Activated naive CD8-positive, alpha-beta T cell treated with anti-CD3 and anti-CD28 coated beads, Interleukin-2, amount 50 U/mL, for 16 hours (primary cell): Measurements from ENCODE around the gene CAPZB.

Source experiments
- DNase-seq: peaks from one replicate; pipeline ENCODE4 v3.0.0-alpha.2; 2020; ENCODE audit warnings: low read depth, low spot score

CAPZB gene

DNA sequence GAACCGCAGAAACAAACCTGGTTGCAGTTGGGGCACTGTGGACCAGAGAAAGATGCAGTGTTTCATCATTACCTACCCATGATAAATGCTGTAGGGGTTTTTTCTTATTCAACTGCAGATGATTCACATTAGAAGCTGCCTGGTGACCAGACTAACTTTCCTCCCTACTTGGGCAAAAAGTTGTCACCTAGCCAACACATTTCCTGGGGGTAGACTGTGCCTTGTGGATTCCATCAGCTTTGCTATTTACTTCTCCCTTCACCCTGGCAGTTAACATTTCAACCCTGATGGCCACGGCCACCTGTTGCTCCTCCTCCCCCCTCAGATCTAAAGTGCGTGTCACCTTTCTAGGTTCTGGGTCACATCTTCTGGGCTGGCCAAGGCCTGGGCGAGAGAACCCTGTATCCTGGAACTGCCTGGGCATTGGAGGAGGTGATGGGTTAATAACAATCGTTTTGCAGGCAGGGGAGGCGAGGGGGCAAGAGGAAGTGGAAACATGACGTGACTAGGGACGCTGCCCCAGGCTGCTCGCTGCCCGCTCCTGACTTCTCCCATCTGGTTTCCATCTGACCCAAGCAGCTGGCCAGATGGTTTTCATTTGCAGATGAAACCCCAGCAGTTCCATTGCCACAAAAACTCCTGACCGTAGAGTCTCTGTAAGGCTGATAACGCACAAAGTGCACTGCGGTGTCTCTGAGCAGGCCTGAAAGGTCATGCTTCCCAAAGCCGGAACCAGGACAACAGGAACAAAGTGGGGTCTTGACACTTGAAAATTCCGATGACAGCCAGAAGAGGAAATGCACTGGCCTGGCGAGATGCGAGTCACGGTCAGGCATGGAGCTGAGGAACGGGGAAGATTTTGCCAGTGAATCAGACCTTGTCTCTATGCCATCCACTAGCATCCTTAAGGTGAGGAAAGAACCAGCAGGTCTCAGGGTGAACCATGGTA is 36.6 kb downstream of the CAPZB start:
- no peak for DNase-seq

DNA sequence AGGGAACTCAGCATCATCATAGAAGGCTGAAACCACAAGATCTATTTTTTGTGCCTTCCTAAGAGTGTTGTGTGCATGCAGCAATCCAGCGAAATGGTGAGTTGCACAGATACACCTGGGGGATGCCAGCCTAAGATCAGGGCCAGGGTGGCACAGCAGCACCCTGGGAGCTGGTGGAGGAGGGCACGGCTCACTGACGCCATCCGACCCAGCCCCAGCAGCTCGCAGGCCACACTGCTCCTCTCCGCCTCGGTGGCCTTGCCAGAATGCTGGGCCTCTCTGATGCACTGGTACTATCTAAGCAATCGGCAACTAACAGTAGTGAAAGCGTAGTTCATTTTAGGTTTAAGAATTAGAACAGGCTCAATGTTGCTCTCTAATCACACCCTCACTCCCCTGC is 37.8 kb downstream of the CAPZB start:
- no peak for DNase-seq

DNA sequence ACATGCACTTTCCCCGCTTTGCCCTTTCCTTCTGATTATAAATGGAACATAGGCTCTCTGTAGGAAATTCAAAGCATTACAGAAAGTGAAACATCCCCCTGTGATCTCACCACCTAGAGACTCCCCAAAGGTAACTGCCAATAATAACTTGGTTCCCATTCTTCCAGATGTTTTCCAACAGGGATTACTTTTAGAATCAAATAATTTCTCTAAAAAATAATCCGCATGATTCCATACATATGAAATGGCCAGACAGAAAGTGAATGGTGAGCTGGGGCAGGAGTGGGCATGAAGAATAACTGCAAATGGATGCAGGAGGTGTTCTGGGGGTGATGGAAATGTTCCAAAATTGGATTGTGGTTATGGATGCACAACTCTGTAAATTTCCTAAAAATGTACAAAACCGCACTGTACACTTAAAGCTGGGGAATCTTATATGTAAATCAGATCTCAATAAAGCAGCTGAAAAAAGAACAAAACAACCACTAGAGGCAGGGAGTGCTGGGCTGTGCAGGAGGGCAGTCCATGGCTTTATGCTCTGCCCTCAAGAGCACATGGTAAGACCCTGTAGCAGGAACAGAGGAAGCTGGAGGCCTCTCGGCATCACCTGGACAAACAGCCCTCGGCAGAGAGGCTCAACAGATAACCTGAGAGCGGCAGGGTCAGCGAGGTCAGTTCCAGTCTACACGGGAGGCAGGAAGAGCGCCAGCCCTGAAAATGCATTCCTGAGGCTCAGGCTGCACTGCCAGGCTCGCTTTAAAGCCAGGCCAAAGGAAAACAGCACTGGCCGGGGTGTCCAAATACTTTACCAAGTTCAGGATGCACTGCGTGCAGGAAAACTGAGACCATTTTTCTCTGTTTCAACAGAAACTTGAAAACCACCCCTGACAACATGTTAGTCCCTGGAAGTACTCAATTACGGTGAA is 39.7 kb downstream of the CAPZB start:
- no peak for DNase-seq

DNA sequence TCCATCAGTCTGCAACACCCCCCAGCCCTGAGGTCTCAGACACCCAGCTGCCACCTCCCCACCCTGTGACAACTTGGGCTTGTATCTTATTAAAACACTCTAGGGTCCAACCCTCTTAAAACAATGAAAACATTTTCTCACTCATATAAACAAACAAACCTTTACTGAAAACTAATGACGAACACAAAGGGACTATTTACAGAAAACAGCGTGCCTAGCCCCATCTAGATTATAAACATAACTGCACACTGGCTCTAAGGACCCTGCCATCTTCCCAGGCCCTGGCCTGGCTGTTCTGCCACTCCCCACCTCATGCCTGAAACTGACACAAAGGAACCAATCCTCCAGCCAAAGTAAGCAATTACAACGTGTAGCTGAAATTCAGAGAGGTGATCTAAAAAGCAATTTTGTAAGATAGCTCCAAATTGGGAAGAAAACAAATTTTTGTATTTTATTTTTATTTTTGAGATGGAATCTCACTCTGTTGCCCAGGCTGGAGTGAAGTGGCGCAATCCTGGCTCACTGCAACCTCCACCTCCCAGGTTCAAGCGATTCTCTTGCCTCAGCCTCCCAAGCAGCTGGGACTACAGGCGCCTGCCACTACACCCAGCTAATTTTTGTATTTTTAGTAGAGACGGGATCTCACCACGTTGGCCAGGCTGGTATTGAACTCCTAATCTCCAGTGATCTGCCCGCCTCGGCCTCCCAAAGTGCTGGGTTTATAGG is 40.9 kb downstream of the CAPZB start:
- DNase-seq: no peak

DNA sequence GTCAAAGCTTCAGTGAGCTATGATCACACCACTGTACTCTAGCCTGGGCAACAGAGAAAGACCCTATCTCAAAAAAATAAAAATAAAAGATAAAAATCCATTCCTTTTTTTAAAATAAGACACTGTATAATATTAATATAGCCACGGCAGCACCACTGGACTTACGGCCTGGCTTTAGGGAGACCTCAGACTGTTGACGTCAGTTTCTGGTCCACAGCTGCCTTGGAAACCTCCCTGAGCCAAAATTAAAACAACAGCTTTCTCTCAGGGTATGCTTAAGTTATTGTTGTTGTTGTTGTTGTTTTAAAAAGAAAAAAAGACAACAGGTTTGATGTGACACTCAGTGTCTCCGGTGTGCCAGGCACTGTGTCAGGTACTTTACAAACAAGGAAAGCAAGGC is 42.0 kb downstream of the CAPZB start:
- no peak for DNase-seq

DNA sequence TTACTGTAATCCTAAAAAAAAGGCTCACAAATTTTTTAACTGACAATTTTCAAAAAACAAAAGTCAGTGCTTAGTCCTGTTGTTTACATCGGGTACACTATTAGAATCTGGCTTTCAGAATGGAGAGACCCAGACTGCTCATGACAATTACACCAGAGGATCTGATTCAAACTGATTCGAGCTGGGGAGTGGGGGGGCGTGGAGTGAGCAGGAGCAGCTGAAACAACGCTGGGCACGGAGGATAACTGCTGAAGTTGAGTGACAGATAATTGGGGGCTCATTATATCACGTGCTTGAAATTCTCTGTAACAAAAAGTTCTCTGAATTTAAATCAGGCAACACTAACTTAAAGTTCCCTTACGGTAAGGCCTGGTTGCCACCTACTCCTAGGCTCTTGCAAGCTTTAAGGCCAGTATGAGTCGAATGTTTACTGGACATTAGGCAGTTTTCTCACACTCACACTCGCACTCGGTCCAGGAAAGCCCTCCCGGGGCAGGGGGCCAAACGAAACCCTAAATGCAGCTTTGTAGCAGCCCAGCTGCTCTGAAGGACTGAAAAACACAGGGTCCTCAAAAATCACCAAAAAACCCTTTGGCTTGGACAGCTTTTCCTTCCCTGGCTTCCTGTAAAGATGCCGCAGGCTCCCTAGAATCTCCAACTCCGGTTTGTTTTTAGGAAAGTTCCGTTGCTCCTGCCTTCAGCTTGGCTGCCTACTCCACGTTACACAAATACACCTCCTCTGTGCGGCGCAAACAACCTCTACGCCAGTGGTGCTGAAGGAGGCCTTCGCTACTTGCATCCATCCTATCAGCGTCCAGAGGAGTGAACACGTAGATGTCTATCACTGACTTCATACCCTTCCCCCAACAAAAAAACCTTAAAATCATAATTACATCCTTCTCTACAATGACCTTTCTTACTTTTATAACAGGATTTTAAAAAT is 42.9 kb downstream of the CAPZB start:
- DNase-seq: no peak

DNA sequence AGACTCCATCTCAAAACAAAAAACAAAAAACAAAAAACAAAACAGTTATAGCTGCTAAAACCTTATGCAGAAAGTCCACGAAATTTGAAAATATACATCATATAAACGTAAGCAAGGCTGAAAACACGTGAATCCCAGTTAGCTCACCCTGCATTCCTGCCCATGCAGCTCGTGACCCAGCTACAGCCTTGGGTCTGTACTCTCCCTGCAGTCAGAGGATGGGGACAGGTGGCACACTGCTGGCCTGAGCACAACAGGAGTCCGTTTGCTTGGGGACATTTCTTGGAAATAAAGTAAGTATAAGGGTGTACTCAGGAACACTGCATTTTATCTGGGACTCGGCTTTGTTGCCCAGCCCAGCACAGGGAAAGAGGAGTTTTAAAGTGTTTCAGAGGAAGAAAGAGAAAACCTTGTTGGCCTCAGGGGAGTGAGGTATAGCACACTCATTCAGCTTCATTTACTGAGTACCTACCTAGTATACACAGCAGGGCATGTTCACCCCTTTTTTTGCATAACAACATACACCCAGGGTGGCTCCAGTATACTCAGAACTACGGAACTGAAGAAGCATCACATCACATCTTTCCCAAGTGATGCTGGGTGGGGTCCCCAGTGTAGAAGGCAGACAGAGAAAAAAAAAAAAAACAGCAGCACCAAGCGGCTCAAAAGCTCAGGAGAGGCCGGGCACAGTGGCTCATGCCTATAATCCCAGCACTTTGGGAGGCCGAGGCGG is 44.1 kb downstream of the CAPZB start:
- DNase-seq: no peak

DNA sequence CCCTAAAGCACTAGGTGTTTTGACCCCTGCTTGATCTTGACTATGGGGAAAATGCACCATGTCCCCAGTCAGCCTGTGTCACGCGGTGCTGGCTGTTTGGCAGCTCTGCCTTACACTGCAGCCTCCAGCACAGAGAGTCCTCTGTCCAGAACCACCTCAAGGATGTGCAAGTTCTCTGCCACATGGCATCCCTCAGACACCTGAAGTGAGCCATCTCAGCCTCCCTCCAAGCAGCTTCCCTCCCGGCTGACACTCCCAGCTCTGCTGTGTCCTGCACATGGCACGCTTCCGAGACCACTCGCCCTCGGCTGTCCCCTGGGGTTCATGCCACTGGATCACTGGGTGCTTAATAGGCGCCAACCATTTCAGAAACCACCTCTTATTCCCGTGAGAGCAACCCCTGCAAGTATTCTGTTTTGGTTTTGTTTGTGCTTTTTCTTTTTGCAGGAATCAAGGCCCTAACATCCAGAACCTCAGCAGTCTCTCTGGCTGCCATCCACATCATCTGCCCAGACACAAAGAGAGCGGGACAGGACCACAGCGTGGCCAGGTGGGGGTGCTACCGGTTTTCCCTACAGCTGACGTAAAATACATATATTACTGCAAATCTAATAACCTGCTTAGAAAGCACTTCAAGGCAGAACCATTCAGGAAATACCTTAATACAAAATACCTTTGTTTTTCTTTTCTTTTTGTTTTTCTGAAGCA is 45.7 kb downstream of the CAPZB start:
- no peak for DNase-seq

DNA sequence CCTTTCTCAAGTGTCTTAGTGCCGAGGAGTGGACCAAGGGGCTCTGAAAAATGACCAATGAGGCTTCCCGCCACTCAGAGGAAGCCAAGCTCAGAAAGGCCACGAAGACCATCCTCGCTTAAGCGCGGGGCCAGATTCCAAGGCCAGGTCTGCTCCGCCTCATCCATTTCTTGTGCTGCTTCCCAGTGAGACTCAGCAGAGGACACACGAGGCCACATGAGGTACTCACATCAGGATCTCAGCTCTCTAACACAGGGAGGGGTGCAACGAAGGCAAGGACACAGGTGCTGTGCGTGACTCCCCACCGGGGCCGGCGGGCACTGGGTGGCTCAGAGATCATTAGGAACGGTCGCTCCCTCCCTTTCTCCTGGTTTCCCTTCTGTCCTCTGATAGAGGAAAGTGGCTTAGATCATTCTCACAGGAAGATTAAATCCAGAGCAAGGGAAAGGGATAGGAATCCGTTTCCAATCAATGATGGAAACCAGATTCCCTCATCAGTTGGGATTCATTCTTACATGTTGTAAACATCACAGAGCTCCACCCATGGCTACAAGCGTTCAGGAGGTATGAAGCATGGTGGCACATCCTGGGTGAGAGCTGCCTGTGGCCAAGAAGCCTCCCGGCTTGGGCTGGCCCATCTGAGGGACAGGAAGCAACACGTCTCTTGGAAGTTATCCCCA is 46.7 kb downstream of the CAPZB start:
- no peak for DNase-seq

DNA sequence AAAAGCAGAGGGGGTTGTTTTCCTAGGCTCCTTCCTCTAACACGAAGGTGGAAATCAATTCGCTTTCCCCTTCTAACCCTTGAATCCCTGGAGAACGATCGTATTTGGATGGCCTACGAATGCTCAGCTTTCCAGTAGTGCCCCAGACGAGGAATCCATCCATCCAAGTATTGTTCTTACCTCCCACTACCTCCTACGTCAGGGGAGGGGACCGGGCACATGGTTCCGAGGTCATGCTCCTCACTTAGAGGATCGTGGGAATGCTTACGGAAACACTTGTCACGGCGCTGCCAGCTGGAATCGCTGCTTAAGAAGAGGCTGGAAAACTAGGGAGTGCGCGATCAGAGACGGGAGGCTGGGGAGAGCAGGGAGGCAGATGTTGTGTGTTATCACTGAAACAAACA is 47.4 kb downstream of the CAPZB start:
- DNase-seq: no peak

DNA sequence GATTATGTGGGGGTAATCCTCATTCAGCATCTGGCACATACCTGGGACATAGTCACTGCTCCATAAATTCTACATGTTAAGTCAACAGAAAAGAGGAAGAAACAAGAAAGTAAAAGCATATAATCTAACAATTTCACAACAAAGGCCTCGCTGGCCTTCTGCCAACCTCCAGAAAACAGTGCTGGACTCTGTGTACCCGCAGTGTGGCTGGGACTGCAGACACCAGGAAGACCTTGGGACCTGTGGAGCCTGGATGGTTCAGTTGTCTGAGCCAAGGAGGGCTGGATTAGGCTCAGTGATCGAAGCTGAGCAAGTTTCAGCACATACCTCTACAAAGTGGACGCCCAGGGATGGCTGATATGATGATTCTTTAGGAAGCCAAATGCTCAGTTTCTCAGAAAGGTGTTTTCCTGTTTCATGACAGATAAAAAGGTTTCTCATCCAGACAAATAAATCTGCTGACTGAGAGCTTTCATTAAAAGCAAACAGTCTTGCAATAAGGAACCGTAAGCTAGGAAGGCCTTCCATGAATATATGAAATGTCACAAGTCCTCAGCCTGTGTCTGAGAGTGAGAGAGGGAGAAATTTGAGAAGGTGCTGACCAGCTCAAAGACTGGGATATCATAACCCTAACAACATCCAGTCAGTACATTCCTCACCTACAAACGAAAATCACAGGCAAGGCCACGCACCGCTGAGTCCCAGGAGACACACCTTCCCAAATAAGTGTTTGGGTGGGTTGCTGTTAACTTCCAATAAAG is 48.4 kb downstream of the CAPZB start:
- DNase-seq: no peak

DNA sequence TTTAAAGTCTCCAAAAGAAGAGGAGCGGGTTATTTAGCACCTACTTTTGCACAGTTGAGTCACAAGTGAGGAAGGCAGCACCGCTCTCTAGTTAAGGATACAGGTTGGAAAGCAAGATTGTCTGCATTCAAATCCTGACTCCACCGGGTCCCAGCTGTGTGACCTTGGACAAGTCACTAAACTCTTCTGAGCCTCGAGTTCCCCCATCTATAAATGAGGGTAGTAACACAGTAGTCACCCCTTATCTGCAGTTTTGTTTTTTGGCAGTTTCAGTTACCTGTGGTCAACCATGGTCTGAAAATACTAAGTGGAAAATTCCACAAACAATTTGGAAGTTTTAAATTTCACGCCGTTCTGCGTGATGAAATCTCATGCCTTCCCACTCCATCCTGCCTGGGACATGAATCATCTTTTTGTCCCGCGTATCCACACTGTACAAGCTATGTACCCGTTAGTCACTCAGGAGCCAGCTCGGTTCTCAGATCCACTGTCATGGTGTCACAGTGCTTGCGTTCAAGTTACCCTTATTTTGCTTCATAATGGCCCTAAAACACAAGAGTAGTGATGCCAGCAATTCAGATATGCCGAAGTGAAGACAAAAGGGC is 49.4 kb downstream of the CAPZB start:
- DNase-seq: no peak

DNA sequence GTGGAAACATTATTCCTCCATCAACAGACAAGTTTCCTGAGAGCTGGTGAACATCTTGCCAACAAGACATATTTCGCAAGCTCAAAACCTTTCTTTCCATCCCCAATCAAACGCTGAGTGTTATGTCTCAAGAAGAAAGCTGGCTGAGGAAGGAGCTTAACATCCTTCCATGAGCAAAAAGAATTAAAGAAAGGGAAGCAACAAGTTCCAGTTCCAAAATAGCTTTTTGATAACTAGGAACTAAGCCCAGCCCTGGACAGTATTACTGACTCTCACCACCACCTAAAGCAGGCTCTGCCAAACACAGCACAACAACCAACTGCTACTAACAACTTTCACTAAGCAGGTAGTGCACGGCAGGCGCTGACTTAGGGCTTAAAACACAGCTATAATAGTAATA is 50.2 kb downstream of the CAPZB start:
- DNase-seq: no peak

DNA sequence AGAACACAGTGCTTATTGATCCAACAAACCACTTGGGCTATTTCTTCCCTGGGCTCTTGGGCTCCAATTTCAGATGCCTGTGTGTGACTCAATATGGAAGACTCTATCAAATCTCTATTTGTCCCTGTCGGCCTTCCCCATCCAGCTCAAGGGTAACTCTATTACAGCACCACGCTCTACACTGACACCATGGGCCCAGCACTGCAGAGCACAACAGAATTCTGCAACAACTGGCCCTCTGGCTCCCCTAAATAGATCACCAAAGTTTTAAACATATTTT is 51.7 kb downstream of the CAPZB start:
- no peak for DNase-seq

DNA sequence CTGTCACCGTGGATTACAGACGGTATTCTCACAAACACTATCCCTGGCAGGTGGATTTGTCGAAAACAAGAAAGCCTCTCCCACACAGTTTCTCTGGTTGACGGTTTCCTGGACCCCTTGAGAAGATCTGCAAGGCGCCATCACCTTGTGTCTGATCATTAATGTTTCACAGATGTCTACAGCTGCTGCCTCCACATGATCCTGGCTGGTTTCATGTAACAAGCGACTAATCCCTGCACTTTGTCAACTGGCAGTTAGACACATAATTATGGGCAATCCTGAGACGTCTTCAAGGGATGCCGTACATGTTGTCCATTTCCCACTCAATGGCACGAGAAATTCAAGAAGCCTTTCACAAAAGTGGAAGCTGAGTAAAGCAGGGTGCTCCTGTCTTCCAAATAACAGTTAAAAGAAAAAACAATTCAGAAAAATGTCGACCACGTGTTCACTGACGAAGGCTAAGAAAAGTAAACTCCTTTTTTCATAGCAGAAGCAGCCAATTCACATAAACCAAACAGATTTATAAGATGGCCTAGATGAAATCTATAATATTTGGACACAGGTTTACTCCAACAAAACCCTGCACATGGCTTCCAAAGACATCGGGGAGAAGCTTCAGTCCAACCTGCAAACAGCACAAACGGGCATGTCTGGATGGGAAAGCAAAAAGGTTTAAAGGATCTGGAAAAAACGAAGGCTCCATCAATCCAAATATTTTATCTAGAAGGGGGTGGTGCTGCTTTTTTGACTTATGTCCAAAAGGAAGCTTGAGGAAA is 52.2 kb downstream of the CAPZB start:
- no peak for DNase-seq

DNA sequence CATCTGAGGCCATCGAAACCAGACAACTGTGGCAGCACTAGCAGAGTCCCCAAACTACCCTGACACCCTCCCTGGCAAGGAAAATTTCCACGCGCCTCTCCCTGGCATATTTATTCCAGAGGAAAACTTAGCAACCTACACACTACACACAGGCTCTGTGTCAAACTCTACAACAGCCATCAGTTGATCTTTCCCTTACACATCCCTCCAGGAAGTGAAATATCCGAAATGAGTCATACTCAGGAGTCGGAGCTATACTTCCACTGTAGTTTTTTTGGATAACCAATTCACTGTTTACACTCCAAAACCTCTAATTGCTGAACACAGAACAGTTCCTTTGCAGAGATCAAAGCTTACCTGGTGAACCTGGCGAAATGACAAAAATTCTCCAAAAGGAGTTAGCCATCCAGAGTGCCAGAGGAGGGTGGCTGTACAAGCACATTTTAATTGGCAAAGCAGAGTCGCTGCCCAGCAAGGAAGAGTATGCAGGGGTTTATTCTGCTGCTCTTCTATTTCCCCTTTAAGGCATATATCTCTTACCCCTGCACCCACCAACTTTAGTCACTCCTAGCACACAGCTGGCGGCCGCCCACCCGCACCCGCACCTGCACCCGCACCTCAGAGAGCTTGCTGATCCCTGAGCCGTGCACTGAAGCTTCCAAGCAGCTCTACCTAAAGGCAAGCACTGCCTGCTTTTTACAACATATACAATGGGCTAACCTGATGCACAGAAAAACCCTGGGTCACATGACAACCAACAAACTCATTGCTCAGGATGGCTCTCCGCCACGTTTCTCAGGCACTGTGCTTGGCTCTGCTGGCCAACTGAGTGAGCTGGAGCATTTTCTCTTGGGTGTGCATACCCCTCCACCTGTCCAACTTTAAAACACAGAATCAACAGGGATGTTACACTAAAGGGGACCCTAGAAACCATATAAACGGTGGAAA is 54.9 kb downstream of the CAPZB start:
- DNase-seq: no peak
